Trophoblast cell (in vitro differentiated cells and primary cell): Measurements from ENCODE around the gene C1GALT1.
A peak's percentile ranks its signal among the peaks of the same experiment; 100 is the strongest.

ENCODE experiments used
- DNase-seq, 2 donors: peaks; one replicate each; pipeline ENCODE4 v3.0.0-alpha.2; 2016
- H2AFZ ChIP-seq: 2 replicates; pipeline ENCODE4 v1.6.1; 2013; ENCODE audit warnings: low read length, moderate library complexity, mild to moderate bottlenecking; ENCODE audit not compliant: insufficient read depth, poor library complexity
- H2AK5ac ChIP-seq: 2 replicates; pipeline ENCODE4 v1.6.1; 2013; ENCODE audit warnings: mild to moderate bottlenecking, low read length
- H2BK120ac ChIP-seq: 2 replicates; pipeline ENCODE4 v1.6.1; 2013; ENCODE audit warnings: low read length, mild to moderate bottlenecking, moderate library complexity; ENCODE audit not compliant: insufficient read depth, poor library complexity
- H2BK12ac ChIP-seq: 2 replicates; pipeline ENCODE4 v1.6.1; 2013; ENCODE audit warnings: mild to moderate bottlenecking, low read length, moderate library complexity
- H2BK5ac ChIP-seq: 2 replicates; pipeline ENCODE4 v1.6.1; 2013; ENCODE audit warnings: low read length, low read depth, moderate library complexity, mild to moderate bottlenecking; ENCODE audit not compliant: poor library complexity
- H3K14ac ChIP-seq: 2 replicates; pipeline ENCODE4 v1.6.1; 2013; ENCODE audit warnings: mild to moderate bottlenecking, low read length
- H3K18ac ChIP-seq: 2 replicates; pipeline ENCODE4 v1.6.1; 2013; ENCODE audit warnings: mild to moderate bottlenecking, low read length
- H3K23ac ChIP-seq: 2 replicates; pipeline ENCODE4 v1.6.1; 2013; ENCODE audit warnings: low read length
- H3K27ac ChIP-seq: 2 replicates; pipeline ENCODE4 v1.5.1; 2013; ENCODE audit warnings: low read depth, mild to moderate bottlenecking, inconsistent platforms, low read length, moderate library complexity
- H3K27me3 ChIP-seq: 2 replicates; pipeline ENCODE4 v1.6.1; 2013; ENCODE audit warnings: inconsistent platforms, mild to moderate bottlenecking, low read length, moderate library complexity; ENCODE audit not compliant: insufficient read depth
- H3K36me3 ChIP-seq, 2 experiments: 1 replicate in 1 of 2; 2 replicates in 1 of 2; pipeline ENCODE4 v1.6.1; 2013; ENCODE audit warnings: low read length in 2 of 2, mild to moderate bottlenecking in 2 of 2, moderate library complexity in 1 of 2; ENCODE audit not compliant: insufficient read depth in 2 of 2, control insufficient read depth in 1 of 2
- H3K4ac ChIP-seq: 2 replicates; pipeline ENCODE4 v1.6.1; 2013; ENCODE audit warnings: low read depth, mild to moderate bottlenecking, low read length, moderate library complexity
- H3K4me1 ChIP-seq, 2 experiments: 1 replicate in 1 of 2; 2 replicates in 1 of 2; pipeline ENCODE4 v1.6.1; 2013; ENCODE audit warnings: low read length in 2 of 2, mild to moderate bottlenecking in 2 of 2, moderate library complexity in 1 of 2; ENCODE audit not compliant: insufficient read depth in 2 of 2, control insufficient read depth in 1 of 2
- H3K4me2 ChIP-seq: 2 replicates; pipeline ENCODE4 v1.6.1; 2013; ENCODE audit warnings: inconsistent platforms, mild to moderate bottlenecking, low read length, moderate library complexity
- H3K4me3 ChIP-seq: 2 replicates; pipeline ENCODE4 v1.5.1; 2013; ENCODE audit warnings: mild to moderate bottlenecking, low read depth, low read length, inconsistent platforms
- H3K79me1 ChIP-seq: one replicate; pipeline ENCODE4 v1.6.1; 2013; ENCODE audit warnings: low read length
- H3K79me2 ChIP-seq: 2 replicates; pipeline ENCODE4 v1.6.1; 2013; ENCODE audit warnings: low read length, mild to moderate bottlenecking; ENCODE audit not compliant: control insufficient read depth, insufficient read depth, poor library complexity
- H3K9ac ChIP-seq: 2 replicates; pipeline ENCODE4 v1.6.1; 2013; ENCODE audit warnings: mild to moderate bottlenecking, low read length
- H3K9me3 ChIP-seq: 2 replicates; pipeline ENCODE4 v1.6.1; 2013; ENCODE audit warnings: low read depth, mild to moderate bottlenecking, control low read depth, inconsistent platforms, low read length; ENCODE audit not compliant: insufficient read depth
- H4K12ac ChIP-seq: 2 replicates; pipeline ENCODE4 v1.6.1; 2013; ENCODE audit warnings: low read depth, mild to moderate bottlenecking, low read length, moderate library complexity
- H4K8ac ChIP-seq: 2 replicates; pipeline ENCODE4 v1.6.1; 2013; ENCODE audit warnings: low read depth, mild to moderate bottlenecking, low read length, moderate library complexity
- H4K91ac ChIP-seq: one replicate; pipeline ENCODE4 v1.6.1; 2013; ENCODE audit warnings: low read depth, mild to moderate bottlenecking, low read length, moderate library complexity
- WGBS: extraction: QIAGEN DNeasy Blood & Tissue Kit; methylation state at CpG from one replicate; pipeline ENCODE4 v1.1.7; 2013; ENCODE audit warnings: missing lambda C conversion rate; ENCODE audit not compliant: insufficient read length, insufficient coverage; ENCODE audit errors: extremely low coverage; 5-methylcytosine and 5-hydroxymethylcytosine counted together

C1GALT1 gene

DNA sequence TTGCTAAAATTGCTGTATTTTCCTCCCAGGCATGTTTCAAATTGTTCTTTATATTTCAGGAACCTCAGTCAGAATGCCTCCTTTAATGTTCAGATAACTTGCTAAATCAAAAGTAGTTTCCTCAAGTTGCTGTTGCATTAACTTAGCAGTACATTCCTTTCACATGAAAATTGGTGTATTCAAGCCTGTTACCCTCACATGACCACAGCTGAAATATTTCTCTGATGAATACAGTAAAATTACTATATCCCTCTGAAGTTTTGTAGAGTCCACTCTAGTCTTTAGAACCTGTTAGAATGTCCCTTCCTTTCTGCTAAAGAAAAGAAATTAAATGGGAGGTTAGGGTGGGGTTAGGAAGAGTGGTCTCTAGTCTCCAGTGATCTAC lies 24.5 kb upstream of the C1GALT1 start:
- H3K9ac ChIP-seq: no peak overlapping the region
- H4K8ac ChIP-seq: no peak overlapping the region
- no peak overlapping the region for H3K14ac ChIP-seq
- H4K12ac ChIP-seq: no peak overlapping the region
- peak in 1 of 2 donors; percentile 53 for DNase-seq
- no peaks in the 10 kb centered on the region for H3K4me1 ChIP-seq
- H3K23ac ChIP-seq: no peak overlapping the region
- no peak overlapping the region for H2AFZ ChIP-seq
- no peaks in the 10 kb centered on the region for H3K79me1 ChIP-seq
- H3K79me2 ChIP-seq: no peaks in the 10 kb centered on the region
- H2BK120ac ChIP-seq: no peak overlapping the region
- H2AK5ac ChIP-seq: no peak overlapping the region
- H2BK12ac ChIP-seq: no peak overlapping the region
- H2BK5ac ChIP-seq: no peak overlapping the region
- peaks cover 3% of the 10 kb centered on the region for H3K9me3 ChIP-seq
- no peaks in the 10 kb centered on the region for H3K36me3 ChIP-seq
- H4K91ac ChIP-seq: no peak overlapping the region
- H3K18ac ChIP-seq: no peak overlapping the region
- no peaks in the 10 kb centered on the region for H3K27me3 ChIP-seq
- no peak overlapping the region for H3K4me2 ChIP-seq
- H3K4ac ChIP-seq: no peak overlapping the region
- no peak overlapping the region for H3K4me3 ChIP-seq
- H3K27ac ChIP-seq: no peak overlapping the region

DNA sequence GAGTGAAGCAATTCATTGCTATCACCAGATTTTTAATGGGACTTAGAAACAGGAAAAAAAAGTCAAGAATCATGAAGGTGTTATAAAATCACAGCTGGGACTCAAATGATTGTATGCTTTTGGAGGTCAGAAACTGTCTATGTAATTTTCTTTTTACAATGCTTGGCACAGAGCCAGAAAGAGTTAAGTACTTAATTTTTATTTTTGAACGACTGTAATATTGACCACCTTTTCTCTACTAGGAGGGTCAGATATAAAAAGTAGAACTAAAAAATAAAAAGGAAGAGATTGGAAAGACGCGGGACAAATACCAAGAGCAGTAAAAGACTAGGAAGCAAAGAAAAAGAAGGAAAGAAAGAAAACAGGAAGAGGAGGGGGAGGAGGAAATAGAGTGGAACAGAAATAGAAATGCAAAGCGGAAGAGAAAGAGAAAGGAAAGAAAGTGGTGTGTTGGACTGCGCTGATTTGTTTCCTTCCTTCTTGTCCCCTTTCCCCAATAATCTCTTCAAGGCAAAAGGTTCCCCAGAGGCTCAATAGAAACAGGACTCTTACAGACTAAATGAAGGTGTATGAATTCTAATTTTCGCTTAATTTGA lies 23.2 kb upstream of the C1GALT1 start:
- H3K18ac ChIP-seq: no peak overlapping the region
- no peak overlapping the region for H4K12ac ChIP-seq
- H3K9me3 ChIP-seq: no peaks in the 10 kb centered on the region
- no peak overlapping the region for H2AFZ ChIP-seq
- H3K14ac ChIP-seq: no peak overlapping the region
- no peak overlapping the region for H3K9ac ChIP-seq
- no peaks in the 10 kb centered on the region for H3K4me1 ChIP-seq
- no peaks in the 10 kb centered on the region for H3K27me3 ChIP-seq
- no peak overlapping the region for H2BK12ac ChIP-seq
- no peaks in the 10 kb centered on the region for H3K79me1 ChIP-seq
- no peak overlapping the region for H3K23ac ChIP-seq
- H2BK120ac ChIP-seq: no peak overlapping the region
- no peak overlapping the region for H3K4me3 ChIP-seq
- whole genome bisulfite sequencing: 100% methylated on average over 1 of the region's 6 CpGs
- no peak overlapping the region for H3K4ac ChIP-seq
- H4K91ac ChIP-seq: no peak overlapping the region
- no peak overlapping the region for H2BK5ac ChIP-seq
- H3K4me2 ChIP-seq: no peak overlapping the region
- H3K27ac ChIP-seq: no peak overlapping the region
- DNase-seq: no peak
- no peak overlapping the region for H2AK5ac ChIP-seq
- H3K36me3 ChIP-seq: no peaks in the 10 kb centered on the region
- no peak overlapping the region for H4K8ac ChIP-seq
- H3K79me2 ChIP-seq: no peaks in the 10 kb centered on the region

DNA sequence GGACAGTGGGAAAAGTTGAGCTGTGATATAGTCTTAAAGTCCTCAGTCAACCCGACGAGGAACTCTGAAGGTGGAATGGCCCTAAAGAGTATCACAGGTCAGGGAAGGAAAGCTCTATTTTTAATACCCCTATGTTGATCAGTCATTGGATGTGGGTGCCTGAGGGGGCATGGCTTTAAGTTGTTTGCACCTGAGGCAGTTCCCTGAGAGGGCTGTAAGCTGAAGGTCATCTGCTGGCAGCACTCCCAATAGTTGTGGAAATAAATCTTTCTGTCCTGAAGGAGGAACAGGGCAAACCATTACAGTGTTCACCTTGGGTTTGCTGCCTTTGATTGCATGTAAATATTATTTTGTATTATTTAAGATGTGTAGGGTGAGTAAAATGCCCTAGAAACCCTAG lies 17.8 kb upstream of the C1GALT1 start:
- Histone ChIP-seq H3K18ac (no peak overlapping the region), H2BK12ac (no peak overlapping the region), H3K27me3 (no peaks in the 10 kb centered on the region), H2AFZ (no peak overlapping the region), H3K79me2 (no peaks in the 10 kb centered on the region), H2BK120ac (no peak overlapping the region), H3K14ac (no peak overlapping the region), H4K12ac (no peak overlapping the region), H3K36me3 (no peaks in the 10 kb centered on the region), H2BK5ac (no peak overlapping the region), H2AK5ac (no peak overlapping the region), H3K4me1 (peaks cover 2 to 6% of the 10 kb centered on the region in 2 experiments), H4K8ac (no peak overlapping the region), H4K91ac (no peak overlapping the region), H3K23ac (no peak overlapping the region), H3K4ac (no peak overlapping the region), H3K4me2 (no peak overlapping the region), H3K79me1 (peaks cover 2% of the 10 kb centered on the region), H3K4me3 (no peak overlapping the region), H3K27ac (no peak overlapping the region), H3K9me3 (no peaks in the 10 kb centered on the region), H3K9ac (no peak overlapping the region)
- DNase-seq: peak; percentile 67 to 84
- no CpG with 5 or more reads among the region's 2 CpGs for WGBS

DNA sequence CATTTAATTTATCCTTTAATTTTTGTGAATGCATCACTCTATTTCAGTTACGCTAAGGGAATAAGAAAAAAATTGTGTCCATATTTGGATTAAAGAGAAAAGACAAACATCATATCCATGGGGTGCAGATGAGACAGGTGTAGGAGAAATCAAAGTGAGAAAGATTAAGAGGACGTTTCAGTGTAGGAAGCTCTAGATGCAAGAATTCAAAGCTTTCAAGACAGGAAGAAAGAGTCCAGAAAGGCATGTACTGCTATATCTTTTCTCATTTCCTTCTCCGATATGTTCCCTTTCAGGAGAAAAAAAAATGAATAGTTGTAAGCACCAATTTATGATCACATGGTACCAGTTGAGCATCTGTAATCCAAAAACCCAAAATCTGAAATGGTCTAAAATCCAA lies 17.0 kb upstream of the C1GALT1 start:
- Histone ChIP-seq H3K9ac (no peak overlapping the region), H2BK120ac (no peak overlapping the region), H3K79me2 (no peaks in the 10 kb centered on the region), H2BK5ac (no peak overlapping the region), H3K27me3 (no peaks in the 10 kb centered on the region), H3K9me3 (no peaks in the 10 kb centered on the region), H3K4me1 (peaks cover 2 to 6% of the 10 kb centered on the region in 2 experiments), H3K18ac (no peak overlapping the region), H4K91ac (no peak overlapping the region), H4K8ac (no peak overlapping the region), H3K23ac (no peak overlapping the region), H3K36me3 (no peaks in the 10 kb centered on the region), H2BK12ac (no peak overlapping the region), H3K79me1 (peaks cover 2% of the 10 kb centered on the region), H3K4me3 (no peak overlapping the region), H3K14ac (no peak overlapping the region), H2AFZ (no peak overlapping the region), H3K27ac (no peak overlapping the region), H2AK5ac (no peak overlapping the region), H4K12ac (no peak overlapping the region), H3K4ac (no peak overlapping the region), H3K4me2 (no peak overlapping the region)
- no CpG with 5 or more reads among the region's 3 CpGs for WGBS
- no peak for DNase-seq
